Measurements from ENCODE around the gene PREX1. TPM values are rescaled to one million over a fixed set of nuclear protein-coding genes. Genes with fewer than 3 reads are reported as not detected.

The PREX1 gene
- total RNA-seq, 4 donors from 2014 or later = 7.5 to 10.9 (median 9.1) TPM

DNA sequence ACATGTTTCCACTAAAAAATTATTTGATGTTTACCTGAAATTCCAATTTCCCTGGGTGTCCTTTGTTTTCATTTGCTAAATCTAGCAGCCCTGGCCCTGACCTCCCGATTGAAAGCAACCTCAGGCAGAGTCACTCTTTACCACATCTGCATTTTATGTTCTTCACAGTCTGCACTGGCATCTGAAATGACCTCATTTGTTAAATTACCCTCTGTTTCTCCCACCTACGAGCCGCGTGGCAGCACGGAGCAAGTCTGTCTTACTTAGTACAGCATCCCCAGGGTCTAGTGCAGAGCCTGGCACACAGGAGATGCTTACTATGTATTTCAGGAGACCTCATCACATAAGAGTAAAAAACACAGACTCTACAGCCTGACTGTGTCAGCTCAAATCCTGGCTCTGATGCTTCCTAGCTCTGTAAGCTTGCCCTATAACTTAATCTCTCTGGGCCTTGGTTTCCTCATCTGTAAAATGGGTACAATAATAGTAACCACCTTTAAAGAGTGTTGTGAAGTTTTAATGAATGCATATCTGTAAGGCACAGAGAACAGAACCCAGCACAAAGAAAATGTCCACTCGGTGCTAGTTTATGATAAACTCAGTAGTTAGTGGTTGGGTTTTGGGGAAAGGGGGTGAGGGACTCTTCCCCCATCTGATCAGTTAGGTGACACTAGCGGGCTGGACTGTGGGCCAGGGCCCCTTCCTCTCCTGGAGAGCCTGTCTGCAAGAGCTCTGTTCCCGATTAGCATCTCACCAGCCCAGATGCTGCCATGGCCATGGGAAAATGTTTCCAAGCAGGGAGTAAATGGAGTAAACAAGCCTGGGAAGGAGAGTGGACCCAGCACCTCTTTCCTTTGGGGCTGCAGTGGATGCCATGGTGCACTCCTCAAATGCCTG is 88.2 kb downstream of the PREX1 start:
- H3K4me3 ChIP-seq = no peak overlapping the region
- no peaks in the 10 kb centered on the region for H3K36me3 ChIP-seq
- TF ChIP-seq POLR2A (IDR thresholded peaks at IDR 0.05) = no peak
- TF ChIP-seq, protein P1, sequence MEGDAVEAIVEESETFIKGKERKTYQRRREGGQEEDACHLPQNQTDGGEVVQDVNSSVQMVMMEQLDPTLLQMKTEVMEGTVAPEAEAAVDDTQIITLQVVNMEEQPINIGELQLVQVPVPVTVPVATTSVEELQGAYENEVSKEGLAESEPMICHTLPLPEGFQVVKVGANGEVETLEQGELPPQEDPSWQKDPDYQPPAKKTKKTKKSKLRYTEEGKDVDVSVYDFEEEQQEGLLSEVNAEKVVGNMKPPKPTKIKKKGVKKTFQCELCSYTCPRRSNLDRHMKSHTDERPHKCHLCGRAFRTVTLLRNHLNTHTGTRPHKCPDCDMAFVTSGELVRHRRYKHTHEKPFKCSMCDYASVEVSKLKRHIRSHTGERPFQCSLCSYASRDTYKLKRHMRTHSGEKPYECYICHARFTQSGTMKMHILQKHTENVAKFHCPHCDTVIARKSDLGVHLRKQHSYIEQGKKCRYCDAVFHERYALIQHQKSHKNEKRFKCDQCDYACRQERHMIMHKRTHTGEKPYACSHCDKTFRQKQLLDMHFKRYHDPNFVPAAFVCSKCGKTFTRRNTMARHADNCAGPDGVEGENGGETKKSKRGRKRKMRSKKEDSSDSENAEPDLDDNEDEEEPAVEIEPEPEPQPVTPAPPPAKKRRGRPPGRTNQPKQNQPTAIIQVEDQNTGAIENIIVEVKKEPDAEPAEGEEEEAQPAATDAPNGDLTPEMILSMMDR (IDR thresholded peaks at IDR 0.05 in 4 of 5, conservative IDR thresholded peaks at IDR 0.05 in 1 of 5) = no peak
- no peaks in the 10 kb centered on the region for H3K27me3 ChIP-seq
- intact Hi-C loops (cut with DNase I; ENCODE audit: low total_unique reads) (no loop called here), in situ Hi-C loops (cut with MboI; ENCODE audit: low sequenced_read_pairs in 4 of 4) (no loop called here)
- H3K4me1 ChIP-seq = peaks cover 6 to 7% of the 10 kb centered on the region in 2 donors
- no peaks in the 10 kb centered on the region for H3K9me3 ChIP-seq
- DNase-seq = no peak
- no peak for ATAC-seq
- H3K27ac ChIP-seq = no peak overlapping the region

DNA sequence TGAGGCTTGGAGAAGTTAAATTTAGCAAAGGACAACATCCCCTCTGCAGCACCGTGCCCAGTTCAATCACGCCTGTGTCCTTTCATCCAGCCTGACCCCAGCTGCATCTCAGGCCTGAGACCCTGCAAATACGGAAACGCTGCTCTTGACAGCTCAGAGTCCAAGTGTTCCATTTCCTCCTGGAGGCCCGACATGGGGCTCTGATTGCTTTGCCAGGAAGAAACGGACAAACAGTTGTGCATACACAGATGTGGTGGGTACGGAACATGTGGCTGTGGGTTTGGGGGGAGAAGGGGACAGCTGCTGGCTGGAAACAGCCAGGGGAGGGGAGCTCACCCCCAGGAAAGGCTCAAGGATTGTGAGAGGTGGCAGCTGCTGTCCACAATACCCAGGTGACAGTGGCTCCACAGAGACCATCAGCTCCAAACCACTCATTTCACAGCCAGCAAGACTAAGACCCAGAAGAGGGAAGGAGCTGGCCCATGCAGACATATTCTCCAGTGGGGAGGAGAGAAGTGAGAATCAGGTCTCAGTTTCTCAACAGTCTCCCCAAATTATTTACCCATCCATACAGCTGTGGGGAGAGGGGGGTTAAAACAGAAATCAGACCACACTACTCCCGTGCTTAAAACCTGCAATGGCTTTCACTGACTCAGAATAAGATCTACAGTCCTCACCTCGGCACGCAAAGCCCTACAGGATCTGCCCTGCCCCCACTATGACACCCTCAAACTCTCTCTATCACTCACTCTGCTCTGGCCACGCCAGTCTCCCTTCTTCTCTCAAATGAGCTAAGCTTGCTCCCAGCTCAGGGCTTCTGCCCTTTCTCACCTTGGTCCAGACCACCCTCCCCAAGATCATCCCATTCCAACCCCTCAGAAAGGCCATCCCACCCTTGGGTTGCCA is 89.1 kb downstream of the PREX1 start:
- no peak for DNase-seq
- Histone ChIP-seq H3K36me3 (no peaks in the 10 kb centered on the region), H3K27me3 (no peaks in the 10 kb centered on the region), H3K27ac (no peak overlapping the region), H3K4me3 (no peak overlapping the region), H3K4me1 (peaks cover 6 to 7% of the 10 kb centered on the region in 2 donors), H3K9me3 (no peaks in the 10 kb centered on the region)
- ATAC-seq = no peak
- in situ Hi-C loops (cut with MboI; ENCODE audit: low sequenced_read_pairs in 4 of 4) (no loop called here), intact Hi-C loops (cut with DNase I; ENCODE audit: low total_unique reads) (no loop called here)
- no peak for TF ChIP-seq POLR2A (IDR thresholded peaks at IDR 0.05)
- TF ChIP-seq, protein P1 (IDR thresholded peaks at IDR 0.05 in 4 of 5, conservative IDR thresholded peaks at IDR 0.05 in 1 of 5) = no peak

DNA sequence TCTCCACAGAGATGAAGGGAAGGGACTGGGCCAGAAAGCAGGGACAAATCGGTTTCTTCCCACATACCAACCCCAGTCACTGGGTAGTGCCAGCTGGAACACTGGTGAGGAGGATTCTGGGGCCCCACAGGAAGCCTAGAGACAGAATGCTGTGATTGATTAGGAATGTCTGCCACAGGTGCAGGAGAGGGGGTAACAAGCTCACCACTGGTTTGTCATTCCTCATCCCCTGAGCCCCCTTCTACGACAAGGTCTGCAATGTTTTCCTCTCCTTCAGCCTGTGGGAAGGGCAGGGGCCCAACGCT is 89.8 kb downstream of the PREX1 start:
- Histone ChIP-seq H3K36me3 (no peaks in the 10 kb centered on the region), H3K27me3 (no peaks in the 10 kb centered on the region), H3K4me3 (no peak overlapping the region), H3K27ac (no peak overlapping the region), H3K4me1 (peaks cover 6 to 7% of the 10 kb centered on the region in 2 donors), H3K9me3 (no peaks in the 10 kb centered on the region)
- intact Hi-C loops (cut with DNase I; ENCODE audit: low total_unique reads) (no loop called here), in situ Hi-C loops (cut with MboI; ENCODE audit: low sequenced_read_pairs in 4 of 4) (no loop called here)
- no peak for DNase-seq
- TF ChIP-seq POLR2A (IDR thresholded peaks at IDR 0.05) = no peak
- TF ChIP-seq, protein P1 (IDR thresholded peaks at IDR 0.05 in 4 of 5, conservative IDR thresholded peaks at IDR 0.05 in 1 of 5) = no peak
- no peak for ATAC-seq

DNA sequence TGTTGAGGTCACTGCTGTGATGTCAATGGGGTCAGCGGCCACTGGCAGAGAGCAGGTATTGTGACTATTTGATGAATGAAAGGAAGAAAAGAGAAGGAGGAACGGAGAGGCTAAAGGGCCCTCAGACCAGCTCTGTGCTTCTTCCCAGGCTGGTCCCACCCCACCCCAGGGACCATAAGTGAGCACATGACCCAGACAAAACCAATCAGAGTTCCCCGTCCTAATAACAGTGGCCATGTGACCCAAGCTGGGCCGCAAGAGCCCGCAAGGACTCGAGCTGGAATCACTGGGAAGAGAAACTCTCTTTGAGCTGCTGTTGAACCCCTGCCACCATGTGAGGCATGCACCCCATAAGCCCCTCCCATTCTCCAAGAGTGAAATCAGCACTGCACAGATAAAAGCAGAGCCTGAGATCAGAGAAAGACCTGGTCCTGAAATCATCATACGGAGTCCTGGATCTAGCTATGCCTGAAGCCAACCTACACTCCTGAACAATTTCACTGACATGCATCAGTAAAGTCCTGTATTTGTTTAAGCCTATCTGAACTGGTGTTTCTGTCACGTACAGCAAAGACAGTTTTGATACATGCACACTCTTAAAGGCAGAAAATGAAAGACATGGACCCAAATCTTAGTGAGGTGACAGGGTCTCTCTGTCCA is 90.2 kb downstream of the PREX1 start:
- intact Hi-C loops (cut with DNase I; ENCODE audit: low total_unique reads) (no loop called here), in situ Hi-C loops (cut with MboI; ENCODE audit: low sequenced_read_pairs in 4 of 4) (no loop called here)
- no peak for TF ChIP-seq POLR2A (IDR thresholded peaks at IDR 0.05)
- TF ChIP-seq, protein P1 (IDR thresholded peaks at IDR 0.05 in 4 of 5, conservative IDR thresholded peaks at IDR 0.05 in 1 of 5) = no peak
- no peak overlapping the region for H3K4me3 ChIP-seq
- peaks cover 6 to 7% of the 10 kb centered on the region in 2 donors for H3K4me1 ChIP-seq
- no peaks in the 10 kb centered on the region for H3K27me3 ChIP-seq
- H3K9me3 ChIP-seq = no peaks in the 10 kb centered on the region
- ATAC-seq = no peak
- H3K36me3 ChIP-seq = no peaks in the 10 kb centered on the region
- no peak for DNase-seq
- no peak overlapping the region for H3K27ac ChIP-seq

Data from gastrocnemius medialis (tissue), 4 donors.